ENCODE measurements around the gene BPTF.
A peak's percentile ranks its signal among the peaks of the same experiment; 100 is the strongest.
"Not testable (repeated sequence)": the region's sequence is repeated elsewhere in the genome, so short reads cannot be mapped to it uniquely, and the experiment has no call there.

The BPTF gene

DNA sequence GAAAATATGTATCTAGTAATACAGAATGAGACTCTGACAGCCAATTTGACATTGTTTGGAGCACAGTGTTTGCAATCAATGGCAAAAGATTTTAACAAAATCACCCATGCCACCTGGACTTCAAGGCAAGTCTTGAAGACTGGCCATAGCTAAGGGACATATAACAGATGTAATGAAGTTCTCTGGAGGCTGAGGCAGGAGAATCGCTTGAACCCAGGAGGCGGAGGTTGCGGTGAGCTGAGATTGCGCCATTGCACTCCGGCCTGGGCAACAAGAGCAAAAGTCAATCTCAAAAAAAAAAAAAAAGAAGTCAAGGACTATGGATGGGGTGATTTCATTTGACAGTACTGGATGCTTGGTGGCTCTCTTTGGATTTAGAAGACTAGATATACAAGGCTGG is 5.6 kb upstream of the BPTF start:
- Mint-ChIP-seq H3K4me1 (no peaks in the 10 kb centered on the region), H3K9me3 (no peaks in the 10 kb centered on the region), H3K36me3 (ENCODE audit: low read depth) (no peaks in the 10 kb centered on the region), H3K4me3 (no peak overlapping the region), H3K27me3 (ENCODE audit: low read depth) (peaks cover 5% of the 10 kb centered on the region), H3K27ac (no peak overlapping the region)
- TF ChIP-seq, protein P1, sequence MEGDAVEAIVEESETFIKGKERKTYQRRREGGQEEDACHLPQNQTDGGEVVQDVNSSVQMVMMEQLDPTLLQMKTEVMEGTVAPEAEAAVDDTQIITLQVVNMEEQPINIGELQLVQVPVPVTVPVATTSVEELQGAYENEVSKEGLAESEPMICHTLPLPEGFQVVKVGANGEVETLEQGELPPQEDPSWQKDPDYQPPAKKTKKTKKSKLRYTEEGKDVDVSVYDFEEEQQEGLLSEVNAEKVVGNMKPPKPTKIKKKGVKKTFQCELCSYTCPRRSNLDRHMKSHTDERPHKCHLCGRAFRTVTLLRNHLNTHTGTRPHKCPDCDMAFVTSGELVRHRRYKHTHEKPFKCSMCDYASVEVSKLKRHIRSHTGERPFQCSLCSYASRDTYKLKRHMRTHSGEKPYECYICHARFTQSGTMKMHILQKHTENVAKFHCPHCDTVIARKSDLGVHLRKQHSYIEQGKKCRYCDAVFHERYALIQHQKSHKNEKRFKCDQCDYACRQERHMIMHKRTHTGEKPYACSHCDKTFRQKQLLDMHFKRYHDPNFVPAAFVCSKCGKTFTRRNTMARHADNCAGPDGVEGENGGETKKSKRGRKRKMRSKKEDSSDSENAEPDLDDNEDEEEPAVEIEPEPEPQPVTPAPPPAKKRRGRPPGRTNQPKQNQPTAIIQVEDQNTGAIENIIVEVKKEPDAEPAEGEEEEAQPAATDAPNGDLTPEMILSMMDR (IDR thresholded peaks at IDR 0.05; ENCODE audit: unreplicated experiment in 3 of 3) = no peak

DNA sequence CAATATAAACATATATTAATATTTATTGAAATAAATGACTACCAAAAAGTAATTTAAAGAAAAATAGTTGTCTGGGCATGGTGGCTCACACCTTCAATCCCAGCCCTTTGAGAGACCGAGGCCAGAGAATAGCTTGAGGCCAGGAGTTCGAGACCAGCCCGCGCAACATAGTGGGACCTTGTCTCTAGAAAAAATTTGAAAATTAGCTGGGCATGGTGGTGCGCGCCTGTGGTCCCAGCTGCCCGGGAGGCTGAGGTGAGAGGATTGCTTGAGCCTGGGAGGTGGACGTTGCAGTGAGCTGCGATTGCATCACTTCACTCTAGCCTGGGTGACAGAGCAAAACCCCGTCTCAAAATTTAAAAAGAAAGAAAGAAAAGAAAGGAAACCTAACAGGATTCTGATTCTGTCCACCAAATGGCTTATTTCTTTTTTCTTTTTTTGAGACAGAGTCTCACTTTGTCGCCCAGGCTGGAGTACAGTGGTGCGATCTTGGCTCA is 3.4 kb upstream of the BPTF start:
- TF ChIP-seq, protein P1 (IDR thresholded peaks at IDR 0.05; ENCODE audit: unreplicated experiment in 3 of 3) = no peak
- Mint-ChIP-seq H3K27me3 (ENCODE audit: low read depth) (peaks cover 5% of the 10 kb centered on the region), H3K27ac (no peak overlapping the region), H3K4me1 (no peaks in the 10 kb centered on the region), H3K4me3 (no peak overlapping the region), H3K36me3 (ENCODE audit: low read depth) (no peaks in the 10 kb centered on the region), H3K9me3 (no peaks in the 10 kb centered on the region)

DNA sequence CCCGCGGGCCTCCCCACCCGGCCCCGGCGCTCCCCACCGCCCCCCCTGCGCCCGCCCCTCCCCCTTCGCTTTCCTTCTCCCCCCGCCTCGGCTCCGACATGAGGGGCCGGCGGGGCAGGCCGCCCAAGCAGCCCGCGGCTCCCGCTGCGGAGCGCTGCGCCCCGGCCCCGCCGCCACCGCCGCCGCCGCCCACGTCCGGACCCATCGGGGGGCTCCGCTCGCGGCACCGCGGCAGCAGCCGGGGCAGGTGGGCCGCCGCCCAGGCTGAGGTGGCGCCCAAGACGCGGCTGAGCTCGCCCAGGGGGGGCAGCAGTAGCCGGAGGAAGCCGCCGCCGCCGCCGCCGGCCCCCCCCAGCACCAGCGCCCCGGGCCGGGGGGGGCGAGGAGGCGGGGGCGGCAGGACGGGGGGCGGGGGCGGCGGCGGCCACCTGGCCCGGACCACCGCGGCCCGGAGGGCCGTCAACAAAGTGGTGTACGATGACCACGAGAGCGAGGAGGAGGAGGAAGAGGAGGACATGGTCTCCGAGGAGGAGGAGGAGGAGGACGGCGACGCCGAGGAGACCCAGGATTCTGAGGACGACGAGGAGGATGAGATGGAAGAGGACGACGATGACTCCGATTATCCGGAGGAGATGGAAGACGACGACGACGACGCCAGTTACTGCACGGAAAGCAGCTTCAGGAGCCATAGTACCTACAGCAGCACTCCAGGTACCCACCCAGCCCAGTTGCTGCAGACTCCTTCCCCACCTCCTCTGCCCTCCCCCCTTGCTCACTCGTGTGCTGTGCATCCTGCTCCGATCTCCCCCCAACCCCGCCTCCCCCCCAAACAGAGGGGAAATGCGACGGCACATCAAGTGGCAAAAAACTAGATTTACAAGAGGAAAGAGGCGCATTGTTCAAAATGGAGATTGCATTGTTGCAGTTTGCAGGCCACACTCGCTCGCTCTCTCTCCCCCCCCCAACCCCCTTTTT is 611 bp downstream of the BPTF start:
- not testable (repeated sequence) for H3K36me3 Mint-ChIP-seq (ENCODE audit: low read depth); H3K27me3 Mint-ChIP-seq (ENCODE audit: low read depth); H3K9me3 Mint-ChIP-seq
- H3K4me1 Mint-ChIP-seq = peaks cover 35% of the 10 kb centered on the region
- H3K27ac Mint-ChIP-seq = peak overlapping the region; percentile 97 to 100 (median 99)
- peak overlapping the region; percentile 96 to 100 (median 100) for H3K4me3 Mint-ChIP-seq

DNA sequence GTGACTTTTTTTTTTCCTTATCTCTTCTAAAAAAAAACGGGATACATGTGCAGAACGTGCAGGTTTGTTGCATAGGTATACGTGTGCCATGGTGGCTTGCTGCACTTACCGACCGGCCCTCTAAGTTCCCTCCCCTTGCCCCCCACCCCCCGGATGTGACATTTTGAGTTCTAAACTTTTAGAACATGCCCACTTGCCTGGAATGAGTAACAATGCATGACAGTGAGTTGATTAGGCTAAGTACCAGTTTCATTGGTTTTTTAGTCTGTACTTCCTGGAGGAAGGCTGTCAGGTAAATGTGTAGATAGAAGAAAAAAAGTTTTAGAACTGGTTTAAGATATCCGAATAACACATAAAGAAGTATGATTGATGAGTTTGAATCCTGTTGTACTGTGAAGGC is 4.0 kb downstream of the BPTF start:
- H3K4me1 Mint-ChIP-seq = peaks cover 48% of the 10 kb centered on the region
- H3K4me3 Mint-ChIP-seq = peak overlapping the region; percentile 74 to 100 (median 96)
- H3K27ac Mint-ChIP-seq = peak overlapping the region in 2 of 3 experiments; percentile 16 to 17
- TF ChIP-seq, protein P1 (IDR thresholded peaks at IDR 0.05; ENCODE audit: unreplicated experiment in 3 of 3) = no peak
- H3K27me3 Mint-ChIP-seq (ENCODE audit: low read depth) = no peaks in the 10 kb centered on the region
- peaks cover 10% of the 10 kb centered on the region for H3K36me3 Mint-ChIP-seq (ENCODE audit: low read depth)
- no peaks in the 10 kb centered on the region for H3K9me3 Mint-ChIP-seq

DNA sequence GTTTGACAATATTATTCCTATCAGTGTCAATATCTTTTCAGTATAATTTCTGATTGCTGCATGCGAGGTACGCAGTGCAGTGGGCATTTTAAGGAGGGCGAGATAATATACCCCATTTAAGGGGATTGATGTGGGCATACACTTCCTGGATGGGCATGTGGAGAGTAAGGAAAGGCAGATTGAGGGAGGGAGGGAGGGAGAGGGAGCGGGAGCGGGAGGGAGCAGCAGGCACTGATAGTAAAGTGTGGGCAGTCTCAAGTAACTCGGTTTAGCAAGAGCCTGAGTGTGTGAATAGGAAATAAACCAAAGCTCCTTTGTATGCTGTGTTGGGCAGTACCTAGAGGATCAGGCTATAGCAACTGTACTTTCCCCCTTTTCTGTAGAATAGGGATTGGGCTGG is 5.1 kb downstream of the BPTF start:
- Mint-ChIP-seq H3K4me3 (no peak overlapping the region), H3K27me3 (ENCODE audit: low read depth) (no peaks in the 10 kb centered on the region), H3K9me3 (no peaks in the 10 kb centered on the region), H3K27ac (peak overlapping the region in 2 of 3 experiments; percentile 3 to 11), H3K36me3 (ENCODE audit: low read depth) (peaks cover 15% of the 10 kb centered on the region), H3K4me1 (peaks cover 51% of the 10 kb centered on the region)
- TF ChIP-seq, protein P1 (IDR thresholded peaks at IDR 0.05; ENCODE audit: unreplicated experiment in 3 of 3) = no peak

DNA sequence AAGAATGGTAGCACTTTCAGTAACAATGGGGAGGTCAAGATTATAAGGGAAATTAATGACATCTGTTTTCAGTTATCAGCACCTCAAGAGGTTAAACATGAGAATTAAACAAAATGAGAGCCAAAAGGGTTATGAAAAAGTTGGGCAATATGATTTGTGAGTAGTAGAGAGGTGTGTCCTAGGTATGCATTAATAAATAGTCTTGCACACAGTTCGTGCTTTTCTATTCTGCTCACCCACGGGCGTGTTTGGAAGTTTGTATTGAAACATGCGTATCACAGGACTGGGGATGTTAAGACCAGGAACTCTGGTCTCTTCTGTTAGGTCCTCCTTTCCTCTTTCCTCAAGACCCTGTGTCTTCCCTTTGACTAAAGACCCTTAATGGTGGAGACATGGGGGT is 6.0 kb downstream of the BPTF start:
- Mint-ChIP-seq H3K9me3 (no peaks in the 10 kb centered on the region), H3K4me1 (peaks cover 57% of the 10 kb centered on the region), H3K36me3 (ENCODE audit: low read depth) (peaks cover 15% of the 10 kb centered on the region), H3K27me3 (ENCODE audit: low read depth) (no peaks in the 10 kb centered on the region), H3K27ac (peak overlapping the region in 1 of 3 experiments; percentile 45), H3K4me3 (peak overlapping the region in 1 of 3 experiments; percentile 27)
- TF ChIP-seq, protein P1 (IDR thresholded peaks at IDR 0.05; ENCODE audit: unreplicated experiment in 3 of 3) = no peak
